Stromal cell of bone marrow (primary cell): Measurements from ENCODE around the gene DQX1.

Experiments used
- DNase-seq: peaks from one replicate; pipeline ENCODE4 v3.0.0-alpha.2; 2012; ENCODE audit warnings: low read depth

The DQX1 gene

DNA sequence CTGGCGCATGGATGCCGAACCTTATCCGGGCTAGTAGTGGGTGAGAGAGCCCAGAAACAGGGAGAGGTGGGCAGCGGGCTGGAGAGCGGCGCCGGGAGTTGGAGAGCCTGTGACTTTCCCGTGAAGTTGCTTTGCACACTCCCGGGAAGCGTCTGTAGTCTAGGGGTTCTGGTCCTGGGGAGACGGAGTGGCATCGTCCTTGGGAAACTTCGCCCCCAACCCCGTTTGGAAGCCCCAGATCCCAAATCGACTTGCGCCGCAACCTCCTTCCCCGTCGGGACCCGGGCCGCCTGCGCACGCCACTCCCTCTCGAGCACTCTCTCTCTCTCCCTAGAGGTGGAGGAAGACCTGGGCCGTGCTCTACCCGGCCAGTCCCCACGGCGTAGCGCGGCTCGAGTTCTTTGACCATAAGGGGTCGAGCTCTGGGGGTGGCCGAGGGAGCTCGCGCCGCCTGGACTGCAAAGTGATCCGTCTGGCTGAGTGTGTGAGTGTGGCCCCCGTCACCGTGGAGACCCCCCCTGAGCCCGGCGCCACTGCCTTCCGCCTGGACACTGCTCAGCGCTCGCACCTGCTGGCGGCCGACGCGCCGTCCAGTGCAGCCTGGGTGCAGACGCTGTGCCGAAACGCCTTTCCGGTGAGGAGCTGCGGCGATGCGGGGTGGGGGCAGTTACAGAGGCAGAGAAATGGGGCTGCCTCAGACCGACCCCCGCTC is 28.9 kb upstream of the DQX1 start:
- DNase-seq: no peak

DNA sequence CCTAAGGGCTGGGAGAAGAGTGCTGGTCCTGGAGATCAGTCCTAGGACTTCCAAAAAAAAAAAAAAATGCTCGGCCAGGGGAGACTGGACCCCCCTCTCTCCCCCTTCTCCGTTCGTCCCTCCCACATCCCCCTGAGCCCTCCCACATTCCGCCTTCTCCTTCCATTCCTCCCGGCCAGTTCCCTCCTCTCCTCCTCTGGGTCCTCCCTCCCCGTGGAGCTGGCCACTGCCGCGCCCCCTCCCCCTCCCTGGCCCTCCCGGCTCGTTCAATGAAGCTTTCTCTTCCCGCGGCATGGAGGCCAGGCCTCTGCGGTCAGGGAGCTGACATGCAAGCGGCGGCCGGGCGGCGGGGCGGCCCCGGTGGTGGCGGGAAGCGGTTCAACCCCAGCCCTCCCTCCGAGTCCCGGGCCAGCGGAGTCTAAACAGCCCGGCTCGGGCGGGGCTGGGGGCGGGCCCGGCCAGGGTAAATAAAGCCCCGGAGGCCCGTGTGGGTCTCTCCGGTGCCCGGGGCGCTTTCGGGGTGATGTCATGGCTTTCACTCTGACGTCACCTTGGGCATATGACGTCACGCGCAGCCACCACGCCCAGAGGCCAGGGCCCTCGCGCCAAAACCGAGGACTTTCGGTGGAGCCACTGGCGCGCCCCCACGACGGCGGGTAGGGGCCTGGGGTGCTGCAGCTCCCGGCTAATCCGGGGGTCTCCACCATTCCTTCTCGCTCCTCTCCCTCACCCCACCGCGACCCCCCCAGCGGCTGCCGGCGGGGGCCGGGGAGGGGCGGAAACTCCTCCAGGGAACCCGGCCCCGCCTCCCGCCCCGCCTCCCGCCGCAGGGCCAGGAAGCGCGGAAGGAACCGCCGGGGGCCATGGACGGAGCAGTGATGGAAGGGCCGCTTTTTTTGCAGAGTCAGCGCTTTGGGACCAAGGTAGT is 28.1 kb upstream of the DQX1 start, which contains the start of the genes DOK1 and LOXL3:
TSS of gene DOK1 (plus strand) at position 829 of the 928 bp plus-strand sequence. CDS start at position 864, 35 bp downstream.
TSS of gene LOXL3 (minus strand) at position 51 of the 928 bp plus-strand sequence. CDS start 1,308 bp downstream, outside the sequence.
- peak; percentile 87 for DNase-seq

DNA sequence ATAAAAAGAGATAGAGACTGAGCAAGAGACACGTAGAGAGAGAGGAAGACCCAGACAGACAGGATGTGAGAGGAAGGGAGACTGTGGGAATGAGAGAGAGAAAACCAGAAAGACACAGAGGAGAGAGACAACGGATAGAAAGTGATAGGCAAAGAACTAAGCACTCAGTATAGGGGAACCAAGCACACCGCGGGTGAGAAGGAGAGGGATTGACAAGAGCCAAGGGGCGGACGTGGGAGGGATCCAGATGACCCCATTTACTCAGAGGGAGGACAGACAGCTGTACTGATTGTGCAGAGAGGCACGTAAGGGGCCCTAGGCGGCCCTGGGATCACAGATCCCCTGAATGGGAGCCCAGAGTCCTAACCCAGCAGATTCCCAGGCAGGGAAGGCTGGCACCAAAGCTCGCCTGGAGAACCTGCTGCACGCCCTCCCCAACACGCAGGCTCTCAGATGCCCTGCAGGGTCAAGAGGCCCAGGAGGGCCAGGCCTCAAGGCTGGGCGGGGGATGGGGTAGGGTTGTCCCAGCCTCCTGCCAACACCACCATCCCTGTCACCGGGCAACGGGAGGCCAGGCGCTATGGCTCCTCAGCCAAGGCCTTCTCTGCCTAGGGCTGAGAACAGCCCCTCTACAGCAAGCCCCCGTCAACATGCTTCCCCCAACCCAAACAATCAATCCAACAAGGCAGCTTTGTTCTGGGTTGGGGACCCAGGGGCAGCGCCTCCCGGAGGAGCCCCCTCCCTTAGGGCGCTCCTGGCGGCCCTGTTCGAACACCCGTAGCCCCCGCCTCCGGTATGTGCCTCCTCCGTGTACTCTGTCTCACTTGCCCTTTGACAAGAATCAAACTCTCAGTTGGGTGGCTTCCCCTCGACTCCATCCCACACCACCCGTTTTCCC is 27.1 kb upstream of the DQX1 start:
- no peak for DNase-seq

DNA sequence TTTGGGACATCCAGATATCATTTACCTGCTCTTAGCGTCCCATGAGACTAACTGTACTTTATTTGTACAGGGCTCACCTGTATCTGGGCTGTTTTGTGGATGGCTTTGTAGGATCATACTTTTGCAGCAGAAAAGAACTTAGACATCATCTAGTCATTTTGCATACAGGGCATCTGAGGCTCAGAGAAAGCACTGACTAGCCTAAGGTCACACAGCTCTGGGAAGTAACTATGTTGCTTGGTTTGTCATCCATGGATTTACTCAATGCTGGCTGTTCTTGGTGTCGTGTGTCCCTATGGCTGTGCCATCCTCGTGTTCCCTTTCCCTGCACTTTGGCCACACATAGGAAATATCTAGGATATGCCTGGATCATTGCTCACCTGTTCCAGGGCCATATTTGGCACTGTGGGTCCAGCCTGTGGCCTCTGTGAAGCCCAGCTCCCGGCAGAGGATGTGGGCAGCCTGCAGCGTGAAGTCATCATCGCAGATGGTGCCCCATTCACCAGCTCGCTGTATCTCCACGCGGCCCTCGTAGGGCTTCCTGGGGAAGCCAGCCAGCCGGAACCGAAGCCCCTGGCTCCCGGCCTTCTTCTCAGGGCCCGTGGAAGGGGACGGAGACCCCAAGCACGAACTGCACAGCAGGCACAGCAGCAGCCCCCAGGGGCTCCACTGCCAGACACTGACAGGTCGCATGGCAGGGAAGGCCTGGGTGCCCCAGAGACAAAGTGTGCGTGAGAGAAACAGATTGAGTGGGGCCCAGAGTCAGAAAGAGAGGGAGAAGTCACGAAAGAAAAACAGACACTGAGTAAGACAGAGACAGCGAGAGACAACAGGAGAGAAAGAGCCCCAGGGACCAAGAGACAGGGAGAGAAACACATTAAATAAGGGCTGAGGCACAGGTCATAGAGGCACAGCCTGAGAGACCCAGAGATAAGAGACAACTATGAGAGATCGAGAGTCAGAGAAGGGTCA is 26.2 kb upstream of the DQX1 start:
- DNase-seq: no peak

DNA sequence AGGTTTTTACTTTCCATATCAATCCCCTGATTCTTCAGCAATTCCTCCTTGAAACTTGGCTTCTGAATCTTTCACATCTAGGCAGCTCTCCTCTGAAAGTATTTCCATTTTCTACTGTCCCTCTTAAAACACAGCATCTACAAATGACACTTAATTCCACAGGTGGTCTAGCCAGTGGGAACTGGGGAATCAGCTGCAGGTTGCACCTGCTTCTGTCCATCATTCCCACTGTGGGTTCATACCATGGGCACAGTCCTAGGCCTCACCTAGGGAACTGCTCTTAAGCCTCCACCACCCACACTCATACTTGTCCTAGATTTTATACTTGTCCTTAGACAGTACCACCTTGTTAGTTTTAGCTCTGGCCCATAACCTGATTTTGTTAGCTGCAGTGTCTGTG is 25.5 kb upstream of the DQX1 start:
- DNase-seq: no peak

DNA sequence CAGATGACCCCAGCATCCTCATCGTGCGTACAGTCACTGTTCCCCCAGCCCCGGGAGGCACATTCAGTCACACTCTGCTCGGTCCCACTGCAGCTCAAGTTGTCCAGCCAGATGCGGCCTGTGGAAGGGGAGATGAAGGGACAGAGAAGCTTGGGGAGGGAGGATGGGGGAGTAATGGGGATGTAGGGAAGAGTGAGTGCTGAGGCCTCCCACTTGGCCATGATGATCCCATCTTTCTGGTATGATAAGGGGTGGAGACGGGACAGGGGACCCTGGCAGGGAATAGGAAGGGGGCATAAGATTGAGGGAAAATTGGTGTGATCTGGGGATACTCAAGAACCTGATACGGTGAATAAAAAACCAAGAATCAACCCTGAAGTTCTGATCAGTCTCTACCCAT is 24.2 kb upstream of the DQX1 start:
- no peak for DNase-seq

DNA sequence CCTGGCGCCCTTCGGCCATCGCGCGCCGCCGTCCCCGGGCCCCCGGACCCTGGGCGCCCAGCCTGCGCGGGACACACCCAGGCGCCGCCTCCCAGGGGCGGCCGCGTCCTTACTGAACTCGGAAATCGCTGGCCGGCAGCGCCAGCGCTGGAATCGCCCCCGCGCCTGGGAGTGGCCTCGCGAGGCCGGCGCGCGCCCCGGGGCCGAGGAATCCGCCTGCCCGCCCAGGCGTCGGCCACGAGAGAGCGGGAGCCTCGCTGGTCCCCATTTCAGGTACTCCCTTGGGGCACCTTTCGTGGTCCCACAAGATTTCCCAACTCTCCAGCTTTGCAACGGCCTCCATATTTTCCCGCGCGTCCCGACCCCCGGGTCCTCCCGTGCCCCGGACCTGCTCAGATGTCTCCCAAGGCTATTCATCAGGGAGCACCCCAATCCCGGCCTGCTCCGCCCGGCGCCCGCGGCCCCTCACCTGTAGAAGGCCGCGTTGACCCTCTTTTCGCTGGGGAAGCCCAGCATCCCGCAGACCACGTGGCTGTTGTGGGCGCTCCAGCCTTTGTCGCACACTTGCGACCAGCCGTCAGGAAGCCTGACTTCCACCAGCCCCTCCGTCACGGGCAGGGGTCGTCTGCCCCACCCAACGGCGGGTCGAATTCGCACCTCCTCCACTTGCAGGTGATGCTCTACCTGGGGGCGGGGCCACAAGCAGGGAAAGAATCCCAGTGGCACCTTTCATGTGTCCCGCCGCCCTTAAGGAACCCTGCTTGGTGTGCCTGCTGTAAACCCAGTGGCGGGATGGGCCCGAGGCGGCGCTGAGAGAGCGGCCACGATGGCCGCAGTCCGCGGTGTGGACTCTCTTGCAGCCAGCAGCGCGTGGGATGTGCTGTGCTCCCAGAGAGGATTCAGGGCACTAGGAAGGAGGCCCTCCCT is 23.1 kb upstream of the DQX1 start:
- DNase-seq: no peak

DNA sequence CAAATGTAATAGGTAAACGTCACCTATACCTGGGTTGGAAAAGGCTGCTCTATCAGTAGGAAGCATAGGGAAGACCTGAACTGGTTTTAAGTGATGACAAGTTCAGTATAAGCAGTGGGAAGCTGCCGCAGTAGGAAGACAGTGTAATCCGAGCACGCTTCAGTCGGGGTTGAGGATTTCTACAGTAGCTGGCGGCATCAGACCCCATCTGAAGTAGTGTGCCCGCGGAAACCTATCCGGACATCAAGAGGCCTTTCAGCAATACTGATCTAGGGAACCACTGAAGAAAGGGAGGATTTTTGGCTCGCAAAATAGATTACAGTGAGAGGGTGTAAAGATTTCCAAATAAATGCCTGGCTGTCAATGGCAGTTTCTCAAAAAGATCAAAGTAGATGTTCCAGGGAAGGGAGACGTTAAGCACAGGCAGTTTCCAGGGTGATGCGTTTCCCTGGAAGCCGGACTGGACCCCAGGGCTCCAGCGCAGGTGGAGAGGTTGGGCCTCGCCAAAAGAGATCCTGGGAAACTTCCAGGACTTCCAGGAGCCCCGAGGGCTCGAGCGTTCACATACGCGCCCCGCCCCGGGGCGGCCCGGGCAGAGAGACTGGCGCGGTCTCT is 22.4 kb upstream of the DQX1 start:
- DNase-seq: no peak

DNA sequence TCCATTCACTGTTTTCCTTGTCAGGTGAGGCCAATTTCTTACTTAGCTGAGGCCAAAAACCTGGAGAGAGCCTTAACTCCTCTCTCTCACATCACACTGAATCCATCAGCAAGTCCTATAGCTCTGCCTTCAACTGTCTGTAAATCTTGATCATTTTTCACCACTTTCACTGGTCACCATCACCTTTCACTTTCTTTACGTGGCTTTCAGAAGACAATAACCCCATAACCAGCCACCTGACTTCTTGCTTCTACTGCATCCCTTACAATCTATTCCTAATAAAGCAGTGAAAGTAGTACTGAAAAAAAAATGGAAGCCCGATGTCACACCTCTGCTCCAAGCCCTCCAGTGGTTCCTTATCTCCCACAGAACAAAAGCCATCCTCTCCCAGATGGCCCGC is 20.0 kb upstream of the DQX1 start:
- no peak for DNase-seq

DNA sequence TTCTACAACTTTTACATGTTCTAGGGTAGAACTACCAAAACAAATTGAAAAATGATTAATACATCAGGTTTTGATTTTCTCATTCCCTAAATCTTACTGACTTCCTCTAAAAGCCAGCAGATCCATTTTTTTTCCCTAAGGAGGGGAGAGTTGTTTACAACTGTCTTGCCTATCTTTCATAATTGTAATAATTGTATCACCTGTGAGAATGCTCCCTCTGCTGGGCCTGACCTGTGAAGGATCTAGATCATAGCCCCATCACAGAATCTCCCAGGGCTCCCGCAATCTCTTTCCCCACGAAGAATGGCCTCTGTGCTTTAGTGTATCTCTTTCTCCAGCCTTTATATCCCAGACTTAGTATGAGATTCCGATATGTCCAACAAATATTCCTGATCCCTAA is 18.6 kb upstream of the DQX1 start:
- no peak for DNase-seq

DNA sequence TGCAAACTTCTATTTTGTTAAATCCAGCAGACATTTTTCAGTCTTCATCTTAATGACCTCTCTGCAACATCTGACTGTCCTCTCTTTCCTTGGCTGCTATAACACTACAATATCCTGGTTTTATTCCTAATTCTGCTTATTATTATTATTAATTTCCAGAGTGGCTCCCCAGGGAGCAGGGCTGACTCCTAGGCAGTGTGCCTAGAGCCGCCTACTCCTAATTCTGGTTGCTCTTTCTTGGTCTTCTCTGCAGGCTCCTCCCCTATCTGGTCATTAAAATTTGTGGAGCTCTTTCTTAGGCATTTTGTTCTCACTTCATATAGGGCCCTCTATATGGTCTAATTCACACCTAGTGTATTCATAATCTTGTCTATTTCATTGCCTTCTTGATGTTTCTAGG is 16.9 kb upstream of the DQX1 start:
- no peak for DNase-seq

DNA sequence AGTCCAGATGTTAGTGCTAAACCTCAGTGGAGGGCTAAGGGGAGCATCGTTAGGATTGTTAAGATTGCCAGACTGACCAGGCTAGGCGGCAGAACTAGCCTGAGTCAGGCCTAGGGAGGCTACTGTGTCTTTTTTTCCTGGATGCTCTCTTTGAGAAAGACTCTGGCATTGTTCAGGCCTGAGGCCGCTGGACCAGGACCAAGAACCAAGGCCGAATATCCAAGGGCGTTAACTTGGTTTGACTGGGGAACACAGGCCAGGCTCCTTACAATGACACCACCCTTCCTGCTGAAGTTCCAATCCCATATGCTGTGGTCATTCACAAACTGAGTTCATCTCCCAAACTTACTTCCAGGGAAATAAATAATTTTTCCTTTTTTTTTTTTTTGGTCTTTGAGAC is 14.3 kb upstream of the DQX1 start:
- DNase-seq: peak; percentile 76

DNA sequence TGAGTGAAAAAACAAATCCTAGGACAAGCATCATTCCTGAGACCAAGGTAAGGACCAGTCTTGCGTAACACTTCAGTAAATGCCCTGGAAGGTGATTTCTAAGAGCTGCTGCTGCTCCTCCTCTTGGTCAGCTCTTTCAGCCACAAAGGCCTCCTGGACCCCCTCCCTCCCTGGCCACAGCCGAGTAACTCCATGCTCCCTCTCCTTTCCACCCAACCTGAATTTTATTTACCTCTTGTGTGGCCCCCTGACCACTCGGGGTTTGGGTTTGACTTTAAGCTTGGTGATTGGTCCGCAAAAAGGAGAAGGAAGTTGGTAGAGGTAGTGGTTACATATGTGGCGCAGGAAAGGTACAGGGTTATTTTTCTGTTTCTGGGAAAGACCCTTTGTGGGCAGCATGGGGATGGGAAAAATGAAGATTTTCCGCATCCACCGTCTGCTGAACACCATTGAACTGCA is 12.9 kb upstream of the DQX1 start:
- no peak for DNase-seq

DNA sequence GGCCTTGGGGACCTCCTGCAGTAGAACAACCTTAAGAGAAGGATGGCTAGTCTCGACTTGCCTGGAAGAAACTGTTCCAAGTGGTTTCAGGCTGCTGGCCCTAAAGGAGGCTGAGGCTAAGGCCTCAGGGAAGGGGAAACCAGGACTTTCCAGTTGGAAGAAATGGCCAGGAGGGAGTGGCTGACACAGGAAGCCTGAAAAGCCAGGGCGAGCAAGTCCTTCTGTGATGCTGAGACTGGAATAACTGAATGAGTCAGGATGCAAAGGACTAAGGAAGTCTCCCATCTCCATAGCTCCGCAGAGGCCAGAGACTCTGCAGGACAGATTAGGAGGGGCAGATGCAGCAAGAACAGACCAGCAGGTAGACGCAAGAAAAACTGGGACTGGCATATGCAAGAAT is 11.1 kb upstream of the DQX1 start:
- peak; percentile 33 for DNase-seq

DNA sequence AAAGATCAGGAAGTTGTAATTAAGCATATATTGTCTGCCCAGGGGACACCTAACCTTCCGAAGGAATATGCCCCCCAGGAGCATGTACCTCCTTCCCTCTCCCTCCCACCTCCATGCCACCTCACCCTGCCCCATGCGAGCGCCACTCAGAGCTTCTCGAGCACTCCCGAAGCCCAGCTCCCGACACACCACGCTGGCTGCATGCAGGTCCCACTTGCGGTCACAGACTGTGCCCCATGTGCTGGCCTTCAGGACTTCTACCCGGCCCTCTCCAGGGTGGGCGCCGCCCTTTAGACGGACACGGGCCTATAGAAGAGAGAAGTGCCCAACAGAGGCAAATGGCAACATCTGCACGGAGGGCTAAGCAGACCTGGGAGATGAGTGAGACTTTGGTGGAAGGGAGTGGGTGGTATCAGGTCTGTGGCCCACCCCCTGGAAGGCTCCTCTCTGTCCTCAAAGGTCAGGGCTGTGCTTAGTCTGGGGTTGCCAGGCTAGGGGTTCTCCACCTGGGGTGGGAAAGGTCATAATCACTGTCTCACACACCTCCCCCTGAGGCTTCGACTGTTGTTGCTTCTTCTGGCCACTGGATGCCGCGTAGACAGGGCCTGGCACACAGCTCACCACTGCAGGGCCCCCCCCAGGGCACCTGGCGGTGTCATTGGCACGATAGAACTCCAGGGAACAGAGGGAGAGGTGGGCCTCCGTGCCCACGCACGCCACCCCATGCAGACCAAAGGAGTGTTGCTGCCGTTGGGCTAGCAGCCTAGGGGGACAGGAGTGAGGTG is 10.3 kb upstream of the DQX1 start:
- DNase-seq: no peak

DNA sequence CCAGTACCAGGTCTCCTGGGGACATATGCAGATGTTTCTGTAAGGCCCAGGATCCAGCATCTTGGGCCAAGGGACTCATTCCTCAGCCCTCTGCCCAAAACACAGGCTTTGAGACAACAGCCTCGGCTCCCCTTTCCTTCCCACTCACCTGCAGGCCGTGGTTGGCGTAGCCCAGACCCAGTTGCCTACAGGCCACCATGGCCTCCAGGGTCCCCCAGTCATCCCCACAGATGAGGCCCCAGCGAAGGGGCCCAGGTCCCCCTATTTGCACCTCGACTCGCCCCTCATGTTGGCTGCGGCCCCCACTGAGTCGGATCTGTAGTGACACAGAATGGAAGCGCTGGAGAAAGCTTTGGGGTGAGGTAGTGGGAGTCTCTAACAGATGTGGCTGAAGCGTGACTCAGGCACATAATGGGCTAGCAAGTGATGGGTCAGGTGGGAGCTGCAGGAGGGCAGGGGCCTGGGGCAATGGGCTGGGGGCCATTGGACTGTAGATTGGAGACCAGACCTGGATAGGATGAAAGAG is 9.5 kb upstream of the DQX1 start:
- DNase-seq: no peak

DNA sequence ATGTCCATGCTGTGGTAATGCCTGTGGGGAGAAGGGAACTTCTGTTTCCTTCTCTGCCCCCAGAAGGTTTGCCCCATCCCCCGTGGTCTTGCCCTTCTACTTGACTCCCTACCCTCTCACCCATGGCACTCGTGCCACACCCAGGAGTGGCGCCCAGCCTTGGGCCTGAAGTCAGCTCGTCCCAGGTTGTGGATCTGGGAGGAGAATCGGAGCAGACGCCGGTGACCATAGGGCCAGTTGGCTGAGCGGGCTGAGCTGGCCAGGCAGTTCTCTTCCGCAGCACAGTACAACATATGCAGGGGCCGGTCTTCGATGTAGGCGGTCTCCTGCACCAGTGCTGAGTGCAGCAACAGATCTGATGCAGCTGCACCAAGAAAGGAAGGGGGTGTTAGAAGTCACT is 8.4 kb upstream of the DQX1 start:
- DNase-seq: no peak

DNA sequence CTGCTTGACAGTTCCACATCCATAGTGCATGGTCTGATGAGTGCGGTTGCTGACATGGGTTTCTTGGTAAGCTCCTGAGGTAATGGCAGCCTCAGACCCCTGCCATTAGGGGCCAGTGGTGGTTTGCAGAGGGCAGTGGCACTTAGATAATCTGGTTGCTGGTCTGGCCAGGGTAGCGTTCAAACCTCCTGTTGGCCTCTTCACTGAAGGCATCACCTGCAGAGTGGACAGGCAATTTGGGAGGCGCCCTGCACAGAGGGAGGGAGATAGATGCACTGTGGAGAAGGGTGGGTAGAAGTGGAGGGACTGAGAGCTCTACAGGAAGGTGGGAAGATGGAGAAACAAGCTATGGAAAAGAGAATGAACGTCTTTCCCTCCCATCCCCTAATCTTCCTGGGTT is 7.4 kb upstream of the DQX1 start:
- DNase-seq: no peak
